ENCODE results near the gene ARHGEF4. TPM values are rescaled to one million over a fixed set of nuclear protein-coding genes. Genes with fewer than 3 reads are reported as not detected.

The ARHGEF4 gene
- total and polyA plus RNA-seq, 2 donors from 2014 or later, result 0.90 to 0.94 TPM

DNA sequence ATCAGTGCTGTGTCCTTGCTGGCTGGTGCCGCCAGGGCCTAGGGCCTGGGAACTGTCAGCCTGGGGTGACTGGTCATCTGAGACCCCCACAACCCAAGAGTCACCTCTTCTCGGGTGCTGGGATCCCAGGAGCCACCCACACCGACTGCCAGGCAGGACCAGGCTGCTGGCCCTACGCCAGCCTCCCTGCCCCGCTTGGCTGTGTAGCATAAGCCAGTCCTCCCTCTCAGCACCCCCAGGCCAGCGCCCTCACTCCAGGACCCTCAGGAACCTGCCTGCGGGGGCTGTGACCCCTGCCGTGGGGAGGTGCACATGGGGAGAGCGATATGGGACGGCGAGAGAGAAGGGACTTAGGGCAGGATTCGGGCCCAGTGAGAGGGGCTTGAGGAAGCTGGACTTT, 9.5 kb downstream of the ARHGEF4 start:
- DNase-seq, result peak in 1 of 5 donors; percentile 51
- no peak overlapping the region for H3K9ac ChIP-seq (ENCODE audit: low read length in 3 of 3)
- H3K9me3 ChIP-seq (ENCODE audit: control insufficient read depth in 2 of 3, insufficient read depth in 1 of 3, low read length in 3 of 3), result no peaks in the 10 kb centered on the region
- no peak for FAIRE-seq
- H3K4me1 ChIP-seq (ENCODE audit: control insufficient read depth in 2 of 3, insufficient read depth in 2 of 3, low read depth in 1 of 3, low read length in 3 of 3), result no peaks in the 10 kb centered on the region
- H3K27ac ChIP-seq (ENCODE audit: low read depth in 2 of 2, low read length in 2 of 2), result no peak overlapping the region
- intact Hi-C loops (cut with DNase I), result no loop called here
- H3K27me3 ChIP-seq (ENCODE audit: control insufficient read depth, insufficient read depth, low read length), result no peaks in the 10 kb centered on the region
- no peaks in the 10 kb centered on the region for H3K36me3 ChIP-seq (ENCODE audit: control insufficient read depth in 2 of 3, insufficient read depth in 3 of 3, low read length in 3 of 3)
- TF ChIP-seq, protein P1, sequence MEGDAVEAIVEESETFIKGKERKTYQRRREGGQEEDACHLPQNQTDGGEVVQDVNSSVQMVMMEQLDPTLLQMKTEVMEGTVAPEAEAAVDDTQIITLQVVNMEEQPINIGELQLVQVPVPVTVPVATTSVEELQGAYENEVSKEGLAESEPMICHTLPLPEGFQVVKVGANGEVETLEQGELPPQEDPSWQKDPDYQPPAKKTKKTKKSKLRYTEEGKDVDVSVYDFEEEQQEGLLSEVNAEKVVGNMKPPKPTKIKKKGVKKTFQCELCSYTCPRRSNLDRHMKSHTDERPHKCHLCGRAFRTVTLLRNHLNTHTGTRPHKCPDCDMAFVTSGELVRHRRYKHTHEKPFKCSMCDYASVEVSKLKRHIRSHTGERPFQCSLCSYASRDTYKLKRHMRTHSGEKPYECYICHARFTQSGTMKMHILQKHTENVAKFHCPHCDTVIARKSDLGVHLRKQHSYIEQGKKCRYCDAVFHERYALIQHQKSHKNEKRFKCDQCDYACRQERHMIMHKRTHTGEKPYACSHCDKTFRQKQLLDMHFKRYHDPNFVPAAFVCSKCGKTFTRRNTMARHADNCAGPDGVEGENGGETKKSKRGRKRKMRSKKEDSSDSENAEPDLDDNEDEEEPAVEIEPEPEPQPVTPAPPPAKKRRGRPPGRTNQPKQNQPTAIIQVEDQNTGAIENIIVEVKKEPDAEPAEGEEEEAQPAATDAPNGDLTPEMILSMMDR (IDR thresholded peaks at IDR 0.05; ENCODE audit: borderline replicate concordance, extremely low read depth, insufficient read depth), result no peak
- H3K4me3 ChIP-seq (ENCODE audit: low read length in 3 of 3), result no peak overlapping the region

DNA sequence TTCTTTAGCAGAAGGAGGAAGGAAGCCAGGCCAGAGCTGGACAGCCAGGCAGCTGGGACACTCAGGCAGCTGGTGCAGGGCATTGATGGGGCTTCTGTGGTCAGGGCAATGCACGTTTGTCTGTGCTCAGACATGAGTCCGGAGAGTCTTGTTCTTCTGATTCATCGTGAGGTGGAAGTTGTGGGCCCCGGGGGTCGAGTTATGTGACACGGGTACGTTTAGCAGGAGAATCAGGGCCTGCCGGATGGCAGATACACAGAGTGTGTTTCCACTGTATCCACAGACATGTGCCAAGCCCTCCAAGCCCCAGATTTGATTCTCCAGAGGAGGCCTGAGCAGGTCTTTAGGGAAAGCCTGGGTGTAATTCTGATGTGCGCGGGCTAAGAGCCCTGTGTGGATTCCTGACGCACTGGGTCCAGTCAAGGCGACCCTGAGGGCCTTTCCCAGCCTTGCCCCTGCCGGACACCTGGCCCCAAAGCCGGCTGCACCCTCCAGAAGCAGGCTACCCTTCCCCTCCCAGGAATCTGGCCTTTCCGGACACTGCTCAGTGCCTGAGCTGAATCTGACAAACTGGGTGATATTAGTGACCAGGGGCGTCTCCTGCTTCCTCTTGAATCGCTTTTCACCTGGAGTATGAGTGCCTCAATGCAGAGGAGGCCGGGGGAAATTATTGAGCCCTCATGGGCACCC, 10.1 kb downstream of the ARHGEF4 start:
- intact Hi-C loops (cut with DNase I), result no loop called here
- no peak for FAIRE-seq

GRCh38 chr2:130847776-130848525, 11.2 kb downstream of the ARHGEF4 start:
- no peaks in the 10 kb centered on the region for H3K9me3 ChIP-seq (ENCODE audit: control insufficient read depth in 2 of 3, insufficient read depth in 1 of 3, low read length in 3 of 3)
- TF ChIP-seq, protein P1 (IDR thresholded peaks at IDR 0.05; ENCODE audit: borderline replicate concordance, extremely low read depth, insufficient read depth), result no peak
- no peak overlapping the region for H3K4me3 ChIP-seq (ENCODE audit: low read length in 3 of 3)
- H3K4me1 ChIP-seq (ENCODE audit: control insufficient read depth in 2 of 3, insufficient read depth in 2 of 3, low read depth in 1 of 3, low read length in 3 of 3), result no peaks in the 10 kb centered on the region
- intact Hi-C loops (cut with DNase I), result no loop called here
- H3K27me3 ChIP-seq (ENCODE audit: control insufficient read depth, insufficient read depth, low read length), result no peaks in the 10 kb centered on the region
- no peak overlapping the region for H3K27ac ChIP-seq (ENCODE audit: low read depth in 2 of 2, low read length in 2 of 2)
- no peak overlapping the region for H3K9ac ChIP-seq (ENCODE audit: low read length in 3 of 3)
- no peak for FAIRE-seq
- no peaks in the 10 kb centered on the region for H3K36me3 ChIP-seq (ENCODE audit: control insufficient read depth in 2 of 3, insufficient read depth in 3 of 3, low read length in 3 of 3)
- DNase-seq, result peak in 1 of 5 donors; percentile 65

More for the DNA sequence above, 10.1 kb downstream of the ARHGEF4 start:
- peak in 1 of 5 donors; percentile 50 for DNase-seq
- Histone ChIP-seq H3K9ac (ENCODE audit: low read length in 3 of 3) (no peak overlapping the region), H3K36me3 (ENCODE audit: control insufficient read depth in 2 of 3, insufficient read depth in 3 of 3, low read length in 3 of 3) (no peaks in the 10 kb centered on the region), H3K4me1 (ENCODE audit: control insufficient read depth in 2 of 3, insufficient read depth in 2 of 3, low read depth in 1 of 3, low read length in 3 of 3) (no peaks in the 10 kb centered on the region), H3K27ac (ENCODE audit: low read depth in 2 of 2, low read length in 2 of 2) (no peak overlapping the region), H3K27me3 (ENCODE audit: control insufficient read depth, insufficient read depth, low read length) (no peaks in the 10 kb centered on the region), H3K4me3 (ENCODE audit: low read length in 3 of 3) (no peak overlapping the region), H3K9me3 (ENCODE audit: control insufficient read depth in 2 of 3, insufficient read depth in 1 of 3, low read length in 3 of 3) (no peaks in the 10 kb centered on the region)
- TF ChIP-seq, protein P1 (IDR thresholded peaks at IDR 0.05; ENCODE audit: borderline replicate concordance, extremely low read depth, insufficient read depth), result no peak

Data from kidney (tissue), 14 donors.